B cell (primary cell): ENCODE results near the gene TFEB.

Experiments used
- EZH2 ChIP-seq: IDR thresholded peaks from 2 replicates; pipeline ENCODE4 v1.6.1; 2012; ENCODE audit warnings: borderline replicate concordance, low read depth, mild to moderate bottlenecking, moderate library complexity, low read length; ENCODE audit not compliant: insufficient read depth, poor library complexity, severe bottlenecking
- TF ChIP-seq, protein P1 (sequence below): fragments of 200-600 bp; IDR thresholded peaks from one replicate; pipeline ENCODE4 v1.8.0; 2022; ENCODE audit warnings: antibody characterized with exemption, mild to moderate bottlenecking

DNA sequence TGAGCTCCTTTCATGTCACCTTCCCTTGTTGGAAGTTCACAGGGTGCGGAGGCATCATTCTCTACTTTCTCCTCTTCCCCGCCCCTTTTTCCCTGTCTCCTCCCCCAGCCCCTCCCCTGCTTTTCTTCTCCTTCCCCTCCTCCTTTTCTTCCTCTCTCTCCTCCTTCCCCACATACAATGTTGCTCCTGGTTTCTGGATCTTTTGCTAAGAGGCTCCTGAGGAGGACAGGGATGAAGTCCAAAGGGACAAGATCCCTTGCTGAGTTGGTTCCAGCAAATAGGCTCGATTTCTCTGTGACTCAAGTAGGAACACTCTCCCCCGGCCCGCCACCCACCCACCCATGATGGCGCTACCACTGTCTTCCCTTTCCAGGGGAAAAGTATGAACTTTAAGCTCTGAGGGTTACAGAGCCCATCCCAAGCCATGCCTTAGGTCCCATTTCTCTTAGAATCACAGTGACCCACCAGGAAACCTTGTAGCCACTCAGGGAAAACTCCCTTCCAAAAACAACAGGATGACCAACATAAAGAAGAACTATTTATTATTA lies 852 bp upstream of the TFEB start:
- TF ChIP-seq, protein P1, sequence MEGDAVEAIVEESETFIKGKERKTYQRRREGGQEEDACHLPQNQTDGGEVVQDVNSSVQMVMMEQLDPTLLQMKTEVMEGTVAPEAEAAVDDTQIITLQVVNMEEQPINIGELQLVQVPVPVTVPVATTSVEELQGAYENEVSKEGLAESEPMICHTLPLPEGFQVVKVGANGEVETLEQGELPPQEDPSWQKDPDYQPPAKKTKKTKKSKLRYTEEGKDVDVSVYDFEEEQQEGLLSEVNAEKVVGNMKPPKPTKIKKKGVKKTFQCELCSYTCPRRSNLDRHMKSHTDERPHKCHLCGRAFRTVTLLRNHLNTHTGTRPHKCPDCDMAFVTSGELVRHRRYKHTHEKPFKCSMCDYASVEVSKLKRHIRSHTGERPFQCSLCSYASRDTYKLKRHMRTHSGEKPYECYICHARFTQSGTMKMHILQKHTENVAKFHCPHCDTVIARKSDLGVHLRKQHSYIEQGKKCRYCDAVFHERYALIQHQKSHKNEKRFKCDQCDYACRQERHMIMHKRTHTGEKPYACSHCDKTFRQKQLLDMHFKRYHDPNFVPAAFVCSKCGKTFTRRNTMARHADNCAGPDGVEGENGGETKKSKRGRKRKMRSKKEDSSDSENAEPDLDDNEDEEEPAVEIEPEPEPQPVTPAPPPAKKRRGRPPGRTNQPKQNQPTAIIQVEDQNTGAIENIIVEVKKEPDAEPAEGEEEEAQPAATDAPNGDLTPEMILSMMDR: no peak
- TF ChIP-seq EZH2: no peak
